H1 (cell line): Measurements from ENCODE around the gene DMWD. TPM values are rescaled to one million over a fixed set of nuclear protein-coding genes. Genes with fewer than 3 reads are reported as not detected.

ENCODE experiments used
- CTCF ChIA-PET: fragments of 300-600 bp; sonication (Branson Sonifier 250); formaldehyde crosslinking; loops from one replicate; lab custom pipeline; 2021; ENCODE audit not compliant: partially characterized antibody; lab: Charles Lee
- POLR2A ChIA-PET: fragments of 300-600 bp; sonication (Branson Sonifier 250); formaldehyde crosslinking; loops from one replicate; lab custom pipeline; 2021; ENCODE audit warnings: inconsistent platforms; ENCODE audit not compliant: partially characterized antibody; lab: Charles Lee
- DNase-seq, 2 experiments: peaks; one replicate each; pipeline versions ENCODE4 v3.0.0 to v3.0.0-alpha.2; 2010 to 2022; ENCODE audit warnings: low spot score in 2 of 2, low read depth in 1 of 2, mixed read lengths in 1 of 2
- FAIRE-seq: peaks from 2 replicates; lab custom pipeline; 2011; peaks lifted over from hg19 to GRCh38; lab: Jason Lieb, UNC
- H2AFZ ChIP-seq: 2 replicates; pipeline ENCODE4 v1.8.1; 2012; ENCODE audit warnings: low read length, inconsistent platforms
- H2AK5ac ChIP-seq: 2 replicates; pipeline ENCODE4 v1.6.1; 2013; ENCODE audit warnings: low read depth, low read length
- H2BK120ac ChIP-seq: replicated peaks from 2 replicates; pipeline ENCODE3; 2013; ENCODE audit warnings: low read depth, low read length, inconsistent platforms
- H2BK12ac ChIP-seq: 2 replicates; pipeline ENCODE4 v1.6.1; 2013; ENCODE audit warnings: low read depth, low read length
- H2BK15ac ChIP-seq: 2 replicates; pipeline ENCODE4 v1.6.1; 2013; ENCODE audit warnings: low read length
- H2BK20ac ChIP-seq: 2 replicates; pipeline ENCODE4 v1.6.1; 2013; ENCODE audit warnings: low read length
- H2BK5ac ChIP-seq: 2 replicates; pipeline ENCODE4 v1.6.1; 2013; ENCODE audit warnings: low read depth, low read length
- H3K14ac ChIP-seq: 2 replicates; pipeline ENCODE4 v1.6.1; 2013; ENCODE audit warnings: inconsistent platforms; ENCODE audit not compliant: insufficient read length
- H3K18ac ChIP-seq: 2 replicates; pipeline ENCODE4 v1.6.1; 2013; ENCODE audit warnings: low read length; ENCODE audit errors: extremely low read depth
- H3K23ac ChIP-seq: 2 replicates; pipeline ENCODE4 v1.6.1; 2013; ENCODE audit warnings: inconsistent platforms; ENCODE audit not compliant: insufficient read length
- H3K23me2 ChIP-seq: 2 replicates; pipeline ENCODE4 v1.6.1; 2013; ENCODE audit warnings: low read depth, low read length
- H3K27ac ChIP-seq: 2 replicates; pipeline ENCODE4 v1.6.1; 2011; ENCODE audit warnings: low read depth, low read length, inconsistent platforms
- H3K27me3 ChIP-seq, 4 experiments: replicated peaks in 1 of 4; 1 replicate in 1 of 4; 2 replicates in 3 of 4; pipeline versions ENCODE4 v1.6.1 to v1.8.1; 2011 to 2013; ENCODE audit warnings: low read length in 3 of 4, mild to moderate bottlenecking in 3 of 4, inconsistent platforms in 2 of 4, mixed read lengths in 2 of 4, moderate library complexity in 1 of 4; ENCODE audit not compliant: control insufficient read depth in 3 of 4, insufficient read depth in 3 of 4; ENCODE audit errors: extremely low read depth in 1 of 4
- H3K36me3 ChIP-seq, 4 experiments: 2 replicates each; pipeline versions ENCODE4 v1.6.1 to v1.8.1; 2011 to 2013; ENCODE audit warnings: mild to moderate bottlenecking in 4 of 4, low read length in 3 of 4, moderate library complexity in 2 of 4, control low read depth in 1 of 4, inconsistent platforms in 1 of 4; ENCODE audit not compliant: insufficient read depth in 4 of 4, control insufficient read depth in 2 of 4
- H3K4ac ChIP-seq: replicated peaks from 2 replicates; pipeline ENCODE3; 2013; ENCODE audit warnings: low read length, low read depth, mixed read lengths, inconsistent platforms; ENCODE audit not compliant: insufficient read length
- H3K4me1 ChIP-seq, 4 experiments: replicated peaks in 1 of 4; 1 replicate in 1 of 4; 2 replicates in 3 of 4; pipeline versions ENCODE4 v1.6.1 to v1.8.1; 2011 to 2013; ENCODE audit warnings: low read length in 3 of 4, inconsistent platforms in 2 of 4, mixed read lengths in 1 of 4; ENCODE audit not compliant: insufficient read depth in 4 of 4, control insufficient read depth in 3 of 4
- H3K4me2 ChIP-seq, 2 experiments: 2 replicates each; pipeline versions ENCODE4 v1.6.1 to v1.8.1; 2011 to 2013; ENCODE audit warnings: low read depth in 2 of 2, low read length in 2 of 2, control low read depth in 1 of 2, inconsistent platforms in 1 of 2, mild to moderate bottlenecking in 1 of 2; ENCODE audit not compliant: insufficient read depth in 1 of 2
- H3K4me3 ChIP-seq, 4 experiments: fragments of 200-600, 300-600 bp in 1 of 4; sonication (generic), shearing (Covaris generic), sonication (Bioruptor Twin) in 1 of 4; 2 replicates each; pipeline versions ENCODE4 v1.5.1 to v1.8.1; 2011 to 2016; ENCODE audit warnings: low read length in 4 of 4, low read depth in 3 of 4, control low read depth in 2 of 4, inconsistent platforms in 2 of 4, mild to moderate bottlenecking in 2 of 4, mixed read lengths in 1 of 4, moderate library complexity in 1 of 4; ENCODE audit not compliant: insufficient read depth in 2 of 4; ENCODE audit errors: extremely low read depth in 1 of 4
- H3K56ac ChIP-seq: replicated peaks from 2 replicates; pipeline ENCODE3; 2013; ENCODE audit warnings: low read depth, mild to moderate bottlenecking, mixed read lengths, low read length, inconsistent platforms; ENCODE audit not compliant: insufficient read length
- H3K79me1 ChIP-seq: 2 replicates; pipeline ENCODE4 v1.6.1; 2013; ENCODE audit warnings: low read depth, low read length, control low read depth
- H3K79me2 ChIP-seq, 2 experiments: 2 replicates each; pipeline versions ENCODE4 v1.6.1 to v1.8.1; 2012 to 2013; ENCODE audit warnings: low read length in 2 of 2, mild to moderate bottlenecking in 2 of 2, inconsistent platforms in 1 of 2; ENCODE audit not compliant: insufficient read depth in 2 of 2, control insufficient read depth in 1 of 2
- H3K9ac ChIP-seq, 4 experiments: replicated peaks in 1 of 4; 1 replicate in 1 of 4; 2 replicates in 3 of 4; pipeline versions ENCODE4 v1.6.1 to v1.8.1; 2011 to 2013; ENCODE audit warnings: low read depth in 3 of 4, low read length in 3 of 4, control low read depth in 2 of 4, mild to moderate bottlenecking in 2 of 4, moderate library complexity in 2 of 4, inconsistent platforms in 1 of 4; ENCODE audit errors: extremely low read depth in 1 of 4
- H3K9me3 ChIP-seq, 2 experiments: 2 replicates each; pipeline versions ENCODE4 v1.6.1 to v1.8.1; 2012 to 2013; ENCODE audit warnings: mild to moderate bottlenecking in 2 of 2, moderate library complexity in 2 of 2, control low read depth in 1 of 2, inconsistent platforms in 1 of 2, low read depth in 1 of 2, low read length in 1 of 2, mixed read lengths in 1 of 2; ENCODE audit not compliant: insufficient read depth in 2 of 2
- H4K20me1 ChIP-seq, 2 experiments: replicated peaks in 1 of 2; 2 replicates each; pipeline versions ENCODE3 to v1.8.1; 2011 to 2013; ENCODE audit warnings: inconsistent platforms in 2 of 2, low read length in 2 of 2, mild to moderate bottlenecking in 1 of 2; ENCODE audit not compliant: insufficient read depth in 2 of 2, control insufficient read depth in 1 of 2
- H4K5ac ChIP-seq: 2 replicates; pipeline ENCODE4 v1.6.1; 2013; ENCODE audit warnings: low read length, low read depth, mixed read lengths, inconsistent platforms; ENCODE audit not compliant: insufficient read length
- H4K8ac ChIP-seq: 2 replicates; pipeline ENCODE4 v1.8.0; 2013; ENCODE audit warnings: mild to moderate bottlenecking, moderate library complexity, low read length, inconsistent platforms; ENCODE audit not compliant: insufficient read depth; ENCODE audit errors: extremely low read depth
- H4K91ac ChIP-seq: replicated peaks from 2 replicates; pipeline ENCODE3; 2013; ENCODE audit warnings: low read length, mixed read lengths, inconsistent platforms; ENCODE audit not compliant: insufficient read length
- TBP ChIP-seq: IDR thresholded peaks from 2 replicates; pipeline ENCODE4 v1.6.1; 2011; ENCODE audit warnings: low read depth, low read length, improper control_type of control experiment
- TCF12 ChIP-seq: IDR thresholded peaks from 2 replicates; pipeline ENCODE4 v1.6.1; 2011; ENCODE audit warnings: low read depth, mild to moderate bottlenecking, low read length
- WGBS, 2 experiments: shearing (Covaris generic) in 1 of 2; methylation state at CpG; one replicate each; pipeline versions ENCODE4 v1.1.6 to v1.1.7; 2013 to 2015; ENCODE audit warnings: low lambda C conversion rate in 2 of 2, mixed read lengths in 2 of 2, inconsistent platforms in 1 of 2, low coverage in 1 of 2, missing lambda C conversion rate in 1 of 2; ENCODE audit not compliant: insufficient replicate concordance in 2 of 2, insufficient coverage in 1 of 2, insufficient read length in 1 of 2; ENCODE audit errors: extremely low coverage in 1 of 2, missing lambda C conversion rate in 1 of 2; 5-methylcytosine and 5-hydroxymethylcytosine counted together
- polyA plus RNA-seq, 7 experiments: library from polyadenylated mRNA; depleted of rRNA in 3 of 7; stranded (reverse) in 5 of 7; unstranded in 2 of 7; fragments of >200 nt in 5 of 7; fragments of 200-250 nt in 2 of 7; gene quantifications; 1 replicate in 5 of 7; 2 replicates in 1 of 7; 4 replicates in 1 of 7; pipeline versions ENCODE4 v1.2.1 to v1.2.3, GENCODE V29; 2011 to 2013; ENCODE audit warnings: missing spikeins in 2 of 7, mixed read lengths in 2 of 7
- total RNA-seq: library from RNA; stranded (reverse); fragmentation: NEBNext Ultra II Directional; extraction: Animal tissue kit (Norgen Biotek cat#: 25700); gene quantifications from 2 replicates; pipeline ENCODE4 v1.2.1, GENCODE V29; 2021
- TF ChIP-seq, protein P1 (sequence below): IDR thresholded peaks from 2 replicates; pipeline ENCODE4 v1.6.1; 2012; ENCODE audit warnings: inconsistent platforms

Gene DMWD
- total and polyA plus RNA-seq, 2 of the 8 experiments (the other 6 are each of a cell fraction or from before 2014, with no cell fraction given), result 13.6 to 41.0 TPM

DNA sequence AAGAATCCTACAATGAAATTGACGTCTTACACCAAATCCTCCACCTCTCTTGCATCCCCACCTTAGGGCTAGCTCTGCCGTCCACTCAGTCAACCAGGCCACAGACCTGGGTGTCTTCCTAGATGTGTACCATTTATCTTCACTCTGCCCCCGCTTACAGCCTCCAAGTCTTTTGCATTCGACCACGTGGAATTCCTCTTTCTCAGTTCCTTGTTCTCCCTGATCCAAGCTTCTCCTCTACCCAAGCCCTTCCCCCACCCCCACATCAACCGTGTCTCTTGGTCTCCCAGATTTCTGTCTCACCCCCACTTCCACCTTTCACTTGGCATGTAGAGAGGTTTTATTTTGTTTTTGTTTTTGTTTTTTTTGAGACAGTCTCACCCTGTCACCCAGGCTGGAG is 1.2 kb upstream of the DMWD start:
- no peak for FAIRE-seq
- TF ChIP-seq TCF12, result no peak
- TF ChIP-seq, protein P1, sequence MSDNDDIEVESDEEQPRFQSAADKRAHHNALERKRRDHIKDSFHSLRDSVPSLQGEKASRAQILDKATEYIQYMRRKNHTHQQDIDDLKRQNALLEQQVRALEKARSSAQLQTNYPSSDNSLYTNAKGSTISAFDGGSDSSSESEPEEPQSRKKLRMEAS, result no peak
- TF ChIP-seq TBP, result no peak
- CTCF ChIA-PET, result no interaction called here

More for the DNA sequence above, 1.2 kb upstream of the DMWD start:
- Histone ChIP-seq H3K14ac (no peak overlapping the region), H2BK5ac (no peak overlapping the region), H2AFZ (no peak overlapping the region), H2BK120ac (no peak overlapping the region), H3K79me1 (peaks cover 10% of the 10 kb centered on the region), H4K8ac (no peak overlapping the region), H3K4ac (no peak overlapping the region), H3K9ac (0 out of 7 replicates have a peak overlapping the region, but pooled peaks of 1 of the 4 experiments have one; percentile 4), H3K36me3 (peaks cover 0 to 11% (median 9%) of the 10 kb centered on the region in 4 experiments; a peak in 6 of 8 replicates), H4K20me1 (peaks cover 0 to 7% of the 10 kb centered on the region in 2 experiments), H2BK15ac (no peak overlapping the region), H3K79me2 (peaks cover 0 to 12% of the 10 kb centered on the region in 2 experiments; a peak in 2 of 4 replicates), H2BK12ac (no peak overlapping the region), H3K27ac (no peak overlapping the region), H4K91ac (no peak overlapping the region), H3K23ac (no peak overlapping the region), H3K56ac (no peak overlapping the region), H2BK20ac (no peak overlapping the region), H3K23me2 (peaks cover 4% of the 10 kb centered on the region; the same call in 1 of the 2 replicates), H3K9me3 (no peaks in the 10 kb centered on the region), H3K27me3 (no peaks in the 10 kb centered on the region), H3K4me1 (peaks cover 0 to 6% (median 4%) of the 10 kb centered on the region in 4 experiments; a peak in 3 of 7 replicates), H4K5ac (no peak overlapping the region), H2AK5ac (no peak overlapping the region), H3K18ac (no peak overlapping the region), H3K4me2 (no peak overlapping the region; a peak in 1 of 4 replicates), H3K4me3 (no peak overlapping the region)
- WGBS, 2 experiments, result 69% methylated on average over 6 of the region's 6 CpGs; no CpG with 5 or more reads in 1 of the 2 experiments
- POLR2A ChIA-PET, result interaction anchor here (1.3 to 4.3 kb wide), 4 partner anchors 11 to 102 kb away, joined by 3 to 27 read pairs (median 6); partner anchors contain the start of genes QPCTL, SIX5, SNRPD2 and SYMPK
- no peak for DNase-seq
